ENCODE measurements around the gene TDRD12.
"Not testable (repeated sequence)": the region's sequence is repeated elsewhere in the genome, so short reads cannot be mapped to it uniquely, and the experiment has no call there.

TDRD12 gene

GRCh38 chr19:32686847-32687475 is 32.6 kb upstream of the TDRD12 start:
- no peak overlapping the region for H3K4me3 ChIP-seq (ENCODE audit: low read length)
- no peak for TF ChIP-seq ZNF274 (IDR thresholded peaks at IDR 0.05; ENCODE audit: low read depth, low read length)

GRCh38 chr19:32687681-32688080 is 31.9 kb upstream of the TDRD12 start:
- H3K4me3 ChIP-seq (ENCODE audit: low read length) = no peak overlapping the region

GRCh38 chr19:32688311-32688710 is 31.3 kb upstream of the TDRD12 start:
- no peak for TF ChIP-seq ZNF274 (IDR thresholded peaks at IDR 0.05; ENCODE audit: low read depth, low read length)
- no peak overlapping the region for H3K4me3 ChIP-seq (ENCODE audit: low read length)

More at GRCh38 chr19:32687681-32688080, 31.9 kb upstream of the TDRD12 start:
- no peak for TF ChIP-seq ZNF274 (IDR thresholded peaks at IDR 0.05; ENCODE audit: low read depth, low read length)

- TF ChIP-seq ZNF274 (IDR thresholded peaks at IDR 0.05; ENCODE audit: low read depth, low read length) = no peak
- H3K4me3 ChIP-seq (ENCODE audit: low read length) = peak within 1 kb of the TSS; percentile 93
These were observed 28.1 kb upstream of the TDRD12 start, which contains the start of gene NUDT19 for GRCh38 chr19:32691291-32691951. TSS of gene NUDT19 (plus strand) at chr19:32691821. CDS start at chr19:32691961, 140 bp downstream.

- peak overlapping the region; percentile 93 for H3K4me3 ChIP-seq (ENCODE audit: low read length)
- TF ChIP-seq ZNF274 (IDR thresholded peaks at IDR 0.05; ENCODE audit: low read depth, low read length) = no peak
These were observed 27.4 kb upstream of the TDRD12 start for GRCh38 chr19:32691952-32692726.

- TF ChIP-seq ZNF274 (IDR thresholded peaks at IDR 0.05; ENCODE audit: low read depth, low read length) = no peak
- H3K4me3 ChIP-seq (ENCODE audit: low read length) = peak overlapping the region; percentile 93
These were observed 26.9 kb upstream of the TDRD12 start for GRCh38 chr19:32692727-32693061.

- peak overlapping the region; percentile 93 for H3K4me3 ChIP-seq (ENCODE audit: low read length)
These were observed 26.1 kb upstream of the TDRD12 start for GRCh38 chr19:32693151-32694108.

GRCh38 chr19:32694316-32694715 is 25.3 kb upstream of the TDRD12 start:
- peak overlapping the region; percentile 93 for H3K4me3 ChIP-seq (ENCODE audit: low read length)

- not testable (repeated sequence) for H3K4me3 ChIP-seq (ENCODE audit: low read length)
These were observed 24.7 kb upstream of the TDRD12 start for GRCh38 chr19:32694851-32695250.

- not testable (repeated sequence) for H3K4me3 ChIP-seq (ENCODE audit: low read length)
These were observed 24.1 kb upstream of the TDRD12 start for GRCh38 chr19:32695506-32695905.

GRCh38 chr19:32696771-32697170 is 22.8 kb upstream of the TDRD12 start:
- not testable (repeated sequence) for H3K4me3 ChIP-seq (ENCODE audit: low read length)

GRCh38 chr19:32700129-32700528 is 19.4 kb upstream of the TDRD12 start:
- not testable (repeated sequence) for H3K4me3 ChIP-seq (ENCODE audit: low read length)

GRCh38 chr19:32702010-32702409 is 17.6 kb upstream of the TDRD12 start:
- no peak for TF ChIP-seq ZNF274 (IDR thresholded peaks at IDR 0.05; ENCODE audit: low read depth, low read length)
- H3K4me3 ChIP-seq (ENCODE audit: low read length) = no peak overlapping the region

- H3K4me3 ChIP-seq (ENCODE audit: low read length) = not testable (repeated sequence)
These were observed 15.6 kb upstream of the TDRD12 start for GRCh38 chr19:32704006-32704405.
